NCI-H2171 (cell line): ENCODE results near the gene PPP1R9B.
A peak's percentile ranks its signal among the peaks of the same experiment; 100 is the strongest.

Experiments used
- DNase-seq: peaks from one replicate; lab custom pipeline; 2025; lab: John Stamatoyannopoulos, UW

The PPP1R9B gene

GRCh38 chr17:50187751-50188530 is 37.5 kb upstream of the PPP1R9B start:
- DNase-seq = no peak

GRCh38 chr17:50187394-50187725 is 36.9 kb upstream of the PPP1R9B start:
- DNase-seq = no peak

- no peak for DNase-seq
These were observed 36.4 kb upstream of the PPP1R9B start for GRCh38 chr17:50186661-50187393.

- no peak for DNase-seq
These were observed 35.4 kb upstream of the PPP1R9B start for GRCh38 chr17:50185631-50186471.

GRCh38 chr17:50184611-50185398 is 34.3 kb upstream of the PPP1R9B start:
- DNase-seq = peak; percentile 50

GRCh38 chr17:50184064-50184463 is 33.6 kb upstream of the PPP1R9B start:
- DNase-seq = peak; percentile 20

- no peak for DNase-seq
These were observed 33.0 kb upstream of the PPP1R9B start for GRCh38 chr17:50183421-50183994.

GRCh38 chr17:50182783-50183420 is 32.4 kb upstream of the PPP1R9B start:
- DNase-seq = no peak

- no peak for DNase-seq
These were observed 31.4 kb upstream of the PPP1R9B start for GRCh38 chr17:50181591-50182560.

- DNase-seq = no peak
These were observed 30.7 kb upstream of the PPP1R9B start for GRCh38 chr17:50181144-50181543.

- no peak for DNase-seq
These were observed 30.1 kb upstream of the PPP1R9B start for GRCh38 chr17:50180620-50181019.

- no peak for DNase-seq
These were observed 29.6 kb upstream of the PPP1R9B start for GRCh38 chr17:50180111-50180510.

- DNase-seq = peak; percentile 22
These were observed 27.7 kb upstream of the PPP1R9B start for GRCh38 chr17:50177983-50178834.

- no peak for DNase-seq
These were observed 27.0 kb upstream of the PPP1R9B start for GRCh38 chr17:50177476-50177875.

GRCh38 chr17:50176559-50177357 is 26.3 kb upstream of the PPP1R9B start:
- DNase-seq = no peak

GRCh38 chr17:50175035-50175807 is 24.7 kb upstream of the PPP1R9B start:
- peak; percentile 59 for DNase-seq

- no peak for DNase-seq
These were observed 24.0 kb upstream of the PPP1R9B start for GRCh38 chr17:50174444-50174843.
